HAP-1 (cell line): Measurements from ENCODE around the gene FUBP3.
"Not testable (repeated sequence)": the region's sequence is repeated elsewhere in the genome, so short reads cannot be mapped to it uniquely, and the experiment has no call there.

Experiments
- DNase-seq, 2 experiments: peaks; one replicate each; pipeline ENCODE4 v3.0.0-alpha.2; 2016 to 2020; ENCODE audit warnings: low spot score in 2 of 2
- H3K27me3 ChIP-seq: fragments of 250-450 bp; sonication (Bioruptor Pico); 2 replicates; pipeline ENCODE4 v1.5.1; 2020; ENCODE audit warnings: low read depth, mild to moderate bottlenecking, moderate library complexity
- H3K36me3 ChIP-seq: fragments of 250-450 bp; sonication (Bioruptor Pico); replicated peaks from 2 replicates; pipeline ENCODE4 v1.5.1; 2020; ENCODE audit warnings: mild to moderate bottlenecking
- H3K4me1 ChIP-seq: fragments of 250-450 bp; sonication (Bioruptor Pico); 2 replicates; pipeline ENCODE4 v1.5.1; 2020; ENCODE audit warnings: mild to moderate bottlenecking
- H3K4me3 ChIP-seq: fragments of 250-450 bp; sonication (Bioruptor Pico); 2 replicates; pipeline ENCODE4 v1.5.1; 2020; ENCODE audit warnings: mild to moderate bottlenecking, moderate library complexity
- H3K9me3 ChIP-seq: fragments of 250-450 bp; sonication (Bioruptor Pico); 2 replicates; pipeline ENCODE4 v1.5.1; 2020; ENCODE audit warnings: mild to moderate bottlenecking, moderate library complexity
- in situ Hi-C: fragments of 300-500 bp; cut with MboI; formaldehyde crosslinking; loops from 3 replicates; pipeline ENCODE4 v1.14.3; 2020; ENCODE audit warnings: low sequenced_read_pairs, inconsistent platforms, mixed read lengths

The FUBP3 gene

DNA sequence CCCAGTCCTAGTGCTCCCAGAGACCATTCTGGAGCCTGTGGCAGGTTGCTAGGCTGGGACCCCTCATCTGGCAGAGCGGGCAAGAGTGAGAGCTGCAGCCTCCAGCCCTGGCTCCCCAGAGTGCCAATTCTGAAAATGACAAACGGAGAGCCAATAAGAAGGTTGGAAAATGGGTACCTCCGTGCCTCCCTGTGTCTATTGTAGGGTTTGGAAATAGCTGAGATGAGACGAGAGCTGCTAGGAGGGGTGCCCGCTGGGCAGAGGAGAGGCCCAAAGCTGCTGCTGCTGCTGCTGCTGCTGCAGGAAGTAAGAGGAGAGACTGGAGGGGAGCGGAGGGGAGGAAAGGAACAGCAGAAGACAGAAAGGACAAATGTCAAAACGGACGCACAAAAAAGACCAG lies 36.0 kb upstream of the FUBP3 start:
- no peaks in the 10 kb centered on the region for H3K4me1 ChIP-seq
- DNase-seq, result no peak
- in situ Hi-C loops, result no loop called here
- no peaks in the 10 kb centered on the region for H3K36me3 ChIP-seq
- H3K27me3 ChIP-seq, result peaks cover 15% of the 10 kb centered on the region; the same call in 1 of the 2 replicates
- no peaks in the 10 kb centered on the region for H3K9me3 ChIP-seq
- H3K4me3 ChIP-seq, result no peak overlapping the region

DNA sequence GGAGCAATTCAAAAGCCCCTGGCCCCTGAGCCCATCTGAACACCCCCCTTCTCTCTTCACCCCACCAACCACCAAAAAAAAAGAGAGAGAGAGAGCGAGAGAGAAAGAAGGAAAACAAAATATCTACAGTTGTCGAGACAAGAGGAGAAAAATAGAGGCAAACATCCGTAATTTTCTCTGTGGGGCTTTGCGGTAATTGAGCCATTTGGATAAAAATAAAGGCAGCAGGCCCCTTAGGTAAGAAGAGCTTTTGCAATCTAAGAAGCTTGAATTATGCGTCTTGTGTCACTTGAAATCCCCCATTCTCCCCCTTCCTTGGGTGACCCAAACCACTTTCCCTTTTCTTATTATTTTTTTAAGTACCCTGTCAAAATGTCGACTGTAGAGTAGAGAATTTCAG lies 35.5 kb upstream of the FUBP3 start:
- DNase-seq, result no peak

DNA sequence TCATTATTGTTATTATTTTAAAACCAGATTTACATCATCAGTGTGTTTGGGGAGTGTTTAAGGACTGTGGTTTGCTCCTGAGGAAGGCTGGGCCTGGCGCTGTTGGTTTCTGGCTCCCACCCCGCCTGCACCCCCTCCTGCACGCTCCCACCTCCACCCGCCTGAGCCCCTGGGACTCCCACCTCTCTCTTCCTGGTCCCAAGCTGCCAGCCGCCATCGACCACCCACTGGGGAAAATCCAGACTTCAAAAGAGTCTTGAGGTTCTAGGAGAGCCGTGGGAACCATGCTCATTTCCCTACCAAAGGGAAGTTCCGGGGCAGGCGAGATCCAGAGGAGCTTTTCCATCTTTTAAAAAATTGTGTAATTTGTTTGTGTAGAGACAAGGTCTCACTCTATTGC lies 35.0 kb upstream of the FUBP3 start:
- no peaks in the 10 kb centered on the region for H3K36me3 ChIP-seq
- H3K4me3 ChIP-seq, result no peak overlapping the region
- peaks cover 9% of the 10 kb centered on the region; the same call in 1 of the 2 replicates for H3K27me3 ChIP-seq
- H3K4me1 ChIP-seq, result no peaks in the 10 kb centered on the region
- DNase-seq, result no peak
- no peaks in the 10 kb centered on the region for H3K9me3 ChIP-seq
- in situ Hi-C loops, result no loop called here

More for the DNA sequence above, 35.5 kb upstream of the FUBP3 start:
- in situ Hi-C loops, result no loop called here
- Histone ChIP-seq H3K36me3 (no peaks in the 10 kb centered on the region), H3K27me3 (peaks cover 10% of the 10 kb centered on the region; the same call in 1 of the 2 replicates), H3K9me3 (no peaks in the 10 kb centered on the region), H3K4me3 (no peak overlapping the region), H3K4me1 (no peaks in the 10 kb centered on the region)

DNA sequence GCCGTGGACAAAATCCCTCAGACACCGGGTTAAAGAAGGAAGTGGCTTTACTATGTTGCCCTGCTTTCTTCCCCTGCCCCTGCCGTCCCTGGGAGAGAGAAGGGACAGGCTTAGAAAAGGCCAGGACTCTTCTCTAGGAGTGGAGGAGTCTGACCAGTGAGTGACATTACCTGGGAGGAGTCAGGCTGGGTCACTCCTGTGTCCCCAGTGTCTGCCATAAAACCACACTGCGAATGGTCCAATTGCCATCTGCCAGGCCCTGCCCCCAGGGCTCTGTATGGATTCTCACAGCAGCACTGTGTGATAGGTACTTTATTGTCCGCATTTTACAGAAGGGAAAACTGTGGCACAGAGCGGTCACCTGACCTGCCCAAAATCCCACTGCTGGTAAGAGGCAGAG lies 31.3 kb upstream of the FUBP3 start:
- no peak overlapping the region for H3K4me3 ChIP-seq
- in situ Hi-C loops, result no loop called here
- no peak for DNase-seq
- no peaks in the 10 kb centered on the region for H3K27me3 ChIP-seq
- H3K4me1 ChIP-seq, result no peaks in the 10 kb centered on the region
- no peaks in the 10 kb centered on the region for H3K9me3 ChIP-seq
- no peaks in the 10 kb centered on the region for H3K36me3 ChIP-seq

DNA sequence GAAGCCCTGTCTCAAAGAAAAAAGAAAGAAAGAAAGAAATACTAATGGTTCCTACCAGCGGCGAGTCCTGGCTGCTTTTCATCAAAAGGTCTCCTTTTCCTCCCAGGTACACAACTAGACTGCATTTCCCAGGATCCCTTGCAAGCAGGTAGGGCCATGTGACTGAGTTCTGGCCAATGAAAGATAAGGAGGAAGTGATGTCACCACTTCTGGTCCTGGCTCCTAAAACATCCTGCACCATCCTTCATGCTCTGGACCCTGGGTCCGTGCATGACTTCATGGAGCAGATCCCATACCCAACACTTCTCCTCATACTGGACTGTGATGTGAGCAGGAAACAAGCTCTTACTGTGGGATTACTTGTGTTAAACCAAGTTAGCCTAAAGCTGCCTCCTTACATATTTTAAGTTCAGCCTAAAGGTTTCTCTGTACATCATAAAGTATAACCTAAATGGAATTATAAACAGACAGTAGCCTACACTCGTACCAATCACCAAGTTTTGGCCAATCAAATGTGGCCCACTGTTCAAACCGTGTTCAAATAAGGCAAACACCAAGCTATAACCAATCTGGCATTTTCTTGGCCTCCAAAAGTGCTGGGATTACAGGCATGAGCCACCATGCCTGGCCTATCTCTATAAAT lies 30.2 kb upstream of the FUBP3 start:
- Histone ChIP-seq H3K9me3 (no peaks in the 10 kb centered on the region), H3K36me3 (no peaks in the 10 kb centered on the region), H3K27me3 (no peaks in the 10 kb centered on the region), H3K4me1 (no peaks in the 10 kb centered on the region), H3K4me3 (no peak overlapping the region)
- in situ Hi-C loops, result no loop called here
- peak; percentile 13 to 21 for DNase-seq

DNA sequence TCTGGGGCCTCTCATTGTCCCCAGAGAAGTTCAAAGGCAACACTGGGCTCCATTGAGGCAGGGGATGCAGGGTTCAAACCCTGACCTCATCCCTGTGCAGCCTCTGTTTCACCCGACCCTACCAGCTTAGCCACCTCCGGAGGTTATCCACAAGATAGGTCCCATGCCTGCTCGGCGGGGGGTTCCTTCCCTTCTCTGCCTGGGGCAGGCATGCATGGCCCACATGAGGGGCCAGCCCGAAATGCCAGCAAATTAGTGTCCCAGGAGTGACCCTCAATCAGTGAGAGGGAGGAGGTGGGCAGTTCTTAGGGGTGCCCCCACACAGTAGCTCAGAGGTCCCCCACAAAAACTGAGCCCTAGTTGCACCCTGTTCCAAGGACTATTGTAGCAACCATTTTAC lies 24.8 kb upstream of the FUBP3 start:
- H3K36me3 ChIP-seq, result no peaks in the 10 kb centered on the region
- no peaks in the 10 kb centered on the region for H3K4me1 ChIP-seq
- H3K4me3 ChIP-seq, result no peak overlapping the region
- H3K27me3 ChIP-seq, result no peaks in the 10 kb centered on the region
- no peak for DNase-seq
- in situ Hi-C loops, result no loop called here
- H3K9me3 ChIP-seq, result no peaks in the 10 kb centered on the region

DNA sequence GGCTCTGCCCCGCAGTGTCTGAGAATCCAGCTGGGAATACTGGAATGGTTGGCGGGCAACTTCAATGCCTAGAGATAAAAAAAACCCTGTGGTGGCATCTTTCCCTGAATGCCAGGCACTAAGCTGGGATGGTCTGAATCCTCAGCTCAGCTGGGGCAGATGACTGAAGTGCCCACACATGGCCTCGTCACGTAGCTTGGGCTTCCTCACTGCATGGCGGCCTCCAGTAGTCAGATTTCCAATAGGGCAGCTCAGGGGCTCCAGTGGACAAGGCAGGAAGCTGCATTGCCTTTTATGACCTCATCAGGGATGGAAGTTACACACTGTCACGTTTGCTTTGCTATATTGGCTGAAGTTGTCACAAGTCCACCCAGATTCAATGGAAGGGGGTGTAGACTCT lies 24.3 kb upstream of the FUBP3 start:
- no peaks in the 10 kb centered on the region for H3K36me3 ChIP-seq
- H3K4me1 ChIP-seq, result no peaks in the 10 kb centered on the region
- no peak for DNase-seq
- H3K4me3 ChIP-seq, result no peak overlapping the region
- in situ Hi-C loops, result no loop called here
- no peaks in the 10 kb centered on the region for H3K9me3 ChIP-seq
- no peaks in the 10 kb centered on the region for H3K27me3 ChIP-seq

DNA sequence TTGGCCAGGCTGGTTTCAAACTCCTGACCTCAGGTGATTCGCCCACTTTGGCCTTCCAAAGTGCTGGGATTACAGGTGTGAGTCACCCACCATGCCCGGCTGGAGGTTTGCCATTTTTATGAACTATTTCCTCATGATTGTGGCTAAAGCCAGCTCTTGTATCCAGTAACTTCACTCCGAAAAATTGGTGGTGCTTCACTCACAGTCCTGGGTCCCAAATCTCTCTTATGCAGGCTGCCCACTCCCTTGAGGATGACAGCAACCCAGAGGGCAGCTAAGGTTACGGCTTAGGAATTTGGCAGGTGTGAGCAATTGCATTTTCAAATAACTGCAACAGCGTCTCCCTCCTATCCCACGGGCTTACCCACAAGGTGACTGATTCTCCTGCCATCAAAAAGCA lies 23.4 kb upstream of the FUBP3 start:
- DNase-seq, result no peak
- in situ Hi-C loops, result no loop called here
- no peak overlapping the region for H3K4me3 ChIP-seq
- H3K9me3 ChIP-seq, result no peaks in the 10 kb centered on the region
- H3K27me3 ChIP-seq, result no peaks in the 10 kb centered on the region
- H3K4me1 ChIP-seq, result no peaks in the 10 kb centered on the region
- H3K36me3 ChIP-seq, result no peaks in the 10 kb centered on the region

DNA sequence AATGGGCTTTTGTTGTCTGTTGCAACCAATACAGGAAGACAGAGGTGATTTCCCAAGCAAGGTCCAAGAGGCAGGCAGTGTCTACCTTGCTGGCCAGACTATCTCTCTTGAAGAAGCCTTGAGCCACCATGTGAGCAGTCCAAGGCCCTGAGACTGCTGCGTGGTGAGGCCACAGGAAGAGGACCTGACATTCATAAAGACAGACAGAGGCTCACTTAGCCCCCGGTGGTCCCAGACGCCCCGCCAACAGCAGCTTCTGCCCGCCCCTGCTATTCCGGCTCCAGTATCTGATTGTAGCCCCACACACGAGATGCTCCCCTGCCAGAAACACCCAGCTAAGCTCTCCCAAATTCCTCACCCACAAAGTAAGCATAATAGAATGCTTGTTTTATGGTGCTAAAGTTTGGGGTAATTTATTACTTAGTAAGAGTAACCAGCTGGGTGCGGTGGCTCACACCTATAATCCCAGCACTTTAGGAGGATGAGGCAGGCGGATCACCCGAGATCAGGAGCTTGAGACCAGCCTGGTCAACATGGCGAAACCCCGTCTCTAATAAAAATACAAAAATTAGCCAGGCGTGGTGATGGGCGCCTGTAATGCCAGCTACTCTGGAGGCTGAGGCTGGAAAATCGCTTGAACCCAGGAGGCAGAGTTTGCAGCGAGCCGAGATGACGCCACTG lies 22.8 kb upstream of the FUBP3 start:
- no peaks in the 10 kb centered on the region for H3K27me3 ChIP-seq
- no peaks in the 10 kb centered on the region for H3K9me3 ChIP-seq
- H3K4me1 ChIP-seq, result no peaks in the 10 kb centered on the region

DNA sequence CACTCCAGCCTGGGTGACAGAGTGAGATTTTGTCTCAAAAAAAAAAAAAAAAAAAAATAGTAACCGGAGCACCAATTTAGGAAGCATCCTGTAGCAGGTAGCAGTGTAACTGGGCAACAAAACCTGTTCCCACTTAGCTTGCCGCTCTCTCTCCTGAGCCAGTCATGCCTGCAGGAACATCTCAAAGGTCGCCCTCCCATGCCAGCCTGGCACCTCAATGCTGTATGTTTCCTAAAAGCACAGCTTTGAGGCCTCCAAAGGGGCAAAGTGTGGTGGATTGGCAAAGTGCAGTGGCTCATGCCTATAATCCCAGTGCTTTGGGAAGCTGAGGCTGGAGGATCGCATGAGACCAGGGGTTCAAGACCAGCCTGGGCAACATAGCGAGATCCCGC lies 22.3 kb upstream of the FUBP3 start:
- H3K9me3 ChIP-seq, result no peaks in the 10 kb centered on the region
- DNase-seq, result no peak
- no peaks in the 10 kb centered on the region for H3K36me3 ChIP-seq
- in situ Hi-C loops, result no loop called here
- no peak overlapping the region for H3K4me3 ChIP-seq
- H3K4me1 ChIP-seq, result no peaks in the 10 kb centered on the region
- no peaks in the 10 kb centered on the region for H3K27me3 ChIP-seq

More for the DNA sequence above, 22.8 kb upstream of the FUBP3 start:
- in situ Hi-C loops, result no loop called here
- no peak for DNase-seq
- Histone ChIP-seq H3K4me3 (no peak overlapping the region), H3K36me3 (no peaks in the 10 kb centered on the region)

DNA sequence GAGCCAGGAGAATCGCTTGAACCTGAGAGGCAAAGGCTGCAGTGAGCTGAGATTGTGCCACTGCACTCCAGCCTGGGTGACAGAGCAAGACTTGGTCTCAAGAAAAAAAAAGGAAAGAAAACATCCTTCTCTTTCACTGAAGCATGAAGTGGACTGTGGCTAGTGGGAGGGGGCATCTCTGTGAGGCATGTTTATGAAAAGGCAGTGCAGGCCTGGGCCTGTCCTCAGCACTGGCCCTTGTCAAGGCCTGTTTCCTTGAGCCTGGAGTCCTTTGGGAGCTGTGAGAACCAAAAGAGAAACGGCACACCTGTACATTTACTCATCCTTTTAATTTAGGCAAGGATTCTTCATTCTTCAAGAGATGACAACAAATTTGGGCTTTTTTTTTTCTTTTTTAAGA lies 18.3 kb upstream of the FUBP3 start:
- no peaks in the 10 kb centered on the region for H3K27me3 ChIP-seq
- no peaks in the 10 kb centered on the region for H3K36me3 ChIP-seq
- H3K4me3 ChIP-seq, result no peak overlapping the region
- H3K4me1 ChIP-seq, result no peaks in the 10 kb centered on the region
- no peak for DNase-seq
- in situ Hi-C loops, result no loop called here
- no peaks in the 10 kb centered on the region for H3K9me3 ChIP-seq

DNA sequence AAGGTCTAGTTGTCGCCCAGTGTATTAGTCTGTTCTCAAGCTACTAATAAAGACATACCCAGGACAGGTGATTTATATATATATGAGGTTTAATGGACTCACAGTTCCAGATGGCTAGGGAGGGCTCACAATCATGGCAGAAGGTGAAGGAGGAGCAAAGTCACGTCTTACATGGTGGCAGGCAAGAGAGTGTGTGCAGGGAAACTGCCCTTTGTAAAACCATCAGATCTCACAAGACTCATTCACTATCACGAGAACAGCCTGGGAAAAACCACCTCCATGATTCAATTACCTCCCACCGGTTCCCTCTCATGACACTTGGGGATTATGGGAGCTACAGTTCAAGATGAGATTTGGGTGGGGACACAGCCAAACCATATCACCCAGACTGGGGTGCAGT lies 16.9 kb upstream of the FUBP3 start:
- H3K4me1 ChIP-seq, H3K9me3 ChIP-seq, DNase-seq, H3K27me3 ChIP-seq, H3K36me3 ChIP-seq, in situ Hi-C loops, H3K4me3 ChIP-seq: not testable (repeated sequence)

DNA sequence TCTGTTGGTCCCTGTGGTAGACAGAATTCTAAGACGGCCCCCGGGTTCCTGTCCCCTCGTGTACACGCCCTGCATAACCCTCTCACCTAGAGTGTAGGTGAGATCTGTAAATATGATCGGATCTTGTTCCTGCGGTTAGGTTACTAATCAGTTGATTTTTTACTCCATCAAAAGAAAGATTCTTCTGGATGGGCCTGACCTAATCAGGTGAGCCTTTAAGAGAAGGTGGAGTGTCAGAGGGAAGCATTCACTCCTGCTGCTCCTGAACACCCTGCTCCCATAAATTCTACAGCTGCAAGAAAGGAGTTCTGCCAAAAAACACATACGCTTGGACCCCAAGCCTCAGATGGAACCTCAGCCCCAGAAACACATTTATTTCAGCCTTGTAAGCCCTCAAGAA lies 15.6 kb upstream of the FUBP3 start:
- Histone ChIP-seq H3K4me3 (no peak overlapping the region), H3K9me3 (no peaks in the 10 kb centered on the region), H3K4me1 (no peaks in the 10 kb centered on the region), H3K27me3 (no peaks in the 10 kb centered on the region; the same call in 1 of the 2 replicates), H3K36me3 (no peaks in the 10 kb centered on the region)
- DNase-seq, result no peak
- in situ Hi-C loops, result no loop called here

DNA sequence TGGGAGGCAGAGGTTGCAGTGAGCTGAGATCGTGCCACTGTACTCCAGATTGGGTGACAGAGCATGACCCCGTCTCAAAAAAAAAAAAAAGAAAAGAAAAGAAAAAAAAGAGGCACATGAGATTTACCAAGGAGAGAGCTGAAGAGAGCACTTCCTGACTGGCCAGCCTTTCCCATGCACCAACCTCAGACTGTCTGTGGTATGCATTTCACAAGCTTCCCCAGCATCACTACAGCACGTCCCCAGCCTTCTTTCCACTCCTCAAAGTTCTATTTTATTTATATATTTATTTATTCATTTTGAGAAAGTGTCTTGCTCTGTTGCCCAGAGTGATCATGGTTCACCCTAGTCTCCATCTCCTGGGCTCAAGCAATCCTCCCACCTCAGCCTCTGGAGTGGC lies 13.6 kb upstream of the FUBP3 start:
- DNase-seq, result no peak
- Histone ChIP-seq H3K4me3 (no peak overlapping the region), H3K36me3 (no peaks in the 10 kb centered on the region), H3K27me3 (no peaks in the 10 kb centered on the region; the same call in 1 of the 2 replicates), H3K4me1 (no peaks in the 10 kb centered on the region), H3K9me3 (no peaks in the 10 kb centered on the region)
- in situ Hi-C loops, result no loop called here

DNA sequence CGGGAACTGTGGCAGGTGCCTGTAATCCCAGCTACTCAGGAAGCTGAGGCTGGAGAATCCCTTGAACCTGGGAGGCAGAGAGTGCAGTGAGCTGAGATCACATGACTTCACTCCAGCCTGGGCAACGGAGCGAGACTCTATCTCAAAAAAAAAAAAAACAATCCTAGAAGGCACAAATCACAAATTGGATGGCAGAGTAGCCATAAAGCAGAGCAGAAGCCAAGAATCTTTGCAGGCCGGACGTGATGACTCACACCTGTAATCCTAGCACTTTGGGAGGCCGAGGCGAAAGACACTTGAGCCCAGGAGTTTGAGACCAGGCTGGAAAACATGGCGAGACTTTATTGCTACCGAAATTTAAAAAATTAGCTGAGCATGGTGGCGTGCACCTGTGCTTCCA lies 9.2 kb upstream of the FUBP3 start:
- Histone ChIP-seq H3K27me3 (no peaks in the 10 kb centered on the region; the same call in 1 of the 2 replicates), H3K4me3 (no peak overlapping the region), H3K36me3 (no peaks in the 10 kb centered on the region), H3K4me1 (no peaks in the 10 kb centered on the region), H3K9me3 (no peaks in the 10 kb centered on the region)
- no peak for DNase-seq
- in situ Hi-C loops, result no loop called here
